Progenitor cell of endocrine pancreas (in vitro differentiated cells): ENCODE data around the gene DNM2. TPM values are rescaled to one million over a fixed set of nuclear protein-coding genes. Genes with fewer than 3 reads are reported as not detected.
A peak's percentile ranks its signal among the peaks of the same experiment; 100 is the strongest.

Experiments used
- DNase-seq: peaks from one replicate; pipeline ENCODE4 v3.0.0; 2021; ENCODE audit warnings: low spot score; ENCODE audit not compliant: unreplicated experiment
- H3K27ac Mint-ChIP-seq: 2 replicates; pipeline ENCODE4 v1.8.0; 2021; ENCODE audit warnings: mild to moderate bottlenecking, moderate library complexity, mixed read lengths
- H3K27me3 Mint-ChIP-seq: 2 replicates; pipeline ENCODE4 v1.8.0; 2021; ENCODE audit warnings: mixed read lengths
- H3K36me3 Mint-ChIP-seq: 2 replicates; pipeline ENCODE4 v1.8.0; 2022; ENCODE audit warnings: mixed read lengths; ENCODE audit not compliant: insufficient read depth
- H3K4me1 Mint-ChIP-seq: 2 replicates; pipeline ENCODE4 v1.8.0; 2021; ENCODE audit warnings: low read depth, mixed read lengths
- H3K4me3 Mint-ChIP-seq: 2 replicates; pipeline ENCODE4 v1.8.0; 2021; ENCODE audit warnings: low read depth, mild to moderate bottlenecking, moderate library complexity, mixed read lengths
- H3K9me3 Mint-ChIP-seq: 2 replicates; pipeline ENCODE4 v1.8.0; 2021; ENCODE audit warnings: low read depth, mixed read lengths
- CTCF ChIP-seq: fragments of 200-600 bp; sonication (generic); IDR thresholded peaks from one replicate; pipeline ENCODE4 v1.5.0; 2021; ENCODE audit warnings: antibody characterized with exemption, mild to moderate bottlenecking; ENCODE audit not compliant: unreplicated experiment
- total RNA-seq: library from RNA; stranded (reverse); gene quantifications from 2 replicates; pipeline ENCODE4 v1.2.1, GENCODE V29; 2021

Gene DNM2
- total RNA-seq, 1 donor from 2014 or later: 124 TPM

GRCh38 chr19:10819124-10820060 is 101.5 kb downstream of the DNM2 start:
- Mint-ChIP-seq H3K9me3 (no peaks in the 10 kb centered on the region), H3K27me3 (no peaks in the 10 kb centered on the region), H3K36me3 (peaks cover 12% of the 10 kb centered on the region), H3K4me1 (no peaks in the 10 kb centered on the region), H3K4me3 (no peak overlapping the region), H3K27ac (no peak overlapping the region)
- TF ChIP-seq CTCF: no peak
- no peak for DNase-seq

GRCh38 chr19:10820173-10820572 is 102.3 kb downstream of the DNM2 start:
- H3K36me3 Mint-ChIP-seq: peaks cover 11% of the 10 kb centered on the region
- H3K4me1 Mint-ChIP-seq: no peaks in the 10 kb centered on the region
- no peak for DNase-seq
- peak; percentile 22 for TF ChIP-seq CTCF
- H3K4me3 Mint-ChIP-seq: no peak overlapping the region
- H3K27ac Mint-ChIP-seq: no peak overlapping the region
- no peaks in the 10 kb centered on the region for H3K27me3 Mint-ChIP-seq
- no peaks in the 10 kb centered on the region for H3K9me3 Mint-ChIP-seq

- no peaks in the 10 kb centered on the region for H3K27me3 Mint-ChIP-seq
- H3K27ac Mint-ChIP-seq: no peak overlapping the region
- H3K36me3 Mint-ChIP-seq: peaks cover 14% of the 10 kb centered on the region
- no peak for TF ChIP-seq CTCF
- H3K4me1 Mint-ChIP-seq: no peaks in the 10 kb centered on the region
- no peak for DNase-seq
- no peak overlapping the region for H3K4me3 Mint-ChIP-seq
- no peaks in the 10 kb centered on the region for H3K9me3 Mint-ChIP-seq
Observed at GRCh38 chr19:10823690-10824089, 105.8 kb downstream of the DNM2 start.

- DNase-seq: no peak
- no peak for TF ChIP-seq CTCF
- Mint-ChIP-seq H3K36me3 (peaks cover 5% of the 10 kb centered on the region), H3K4me3 (no peak overlapping the region), H3K4me1 (no peaks in the 10 kb centered on the region), H3K27ac (no peak overlapping the region), H3K9me3 (no peaks in the 10 kb centered on the region), H3K27me3 (no peaks in the 10 kb centered on the region)
Observed at GRCh38 chr19:10826231-10826630, 108.4 kb downstream of the DNM2 start.

GRCh38 chr19:10826846-10827245 is 109.0 kb downstream of the DNM2 start:
- H3K27ac Mint-ChIP-seq: no peak overlapping the region
- H3K9me3 Mint-ChIP-seq: no peaks in the 10 kb centered on the region
- no peaks in the 10 kb centered on the region for H3K4me1 Mint-ChIP-seq
- TF ChIP-seq CTCF: no peak
- no peaks in the 10 kb centered on the region for H3K27me3 Mint-ChIP-seq
- DNase-seq: no peak
- peaks cover 5% of the 10 kb centered on the region for H3K36me3 Mint-ChIP-seq
- no peak overlapping the region for H3K4me3 Mint-ChIP-seq
